Glutamatergic neuron (in vitro differentiated cells): ENCODE measurements around the gene CACYBP. TPM values are rescaled to one million over a fixed set of nuclear protein-coding genes. Genes with fewer than 3 reads are reported as not detected.

Experiments used
- DNase-seq: peaks from one replicate; pipeline ENCODE4 v3.0.0; 2022
- H3K27ac Mint-ChIP-seq: one replicate; pipeline ENCODE4 v1.8.0; 2020; ENCODE audit warnings: mild to moderate bottlenecking, mixed read lengths, inconsistent platforms; ENCODE audit not compliant: unreplicated experiment
- H3K27me3 Mint-ChIP-seq: one replicate; pipeline ENCODE4 v1.8.0; 2020; ENCODE audit warnings: mild to moderate bottlenecking, moderate library complexity, mixed read lengths, inconsistent platforms; ENCODE audit not compliant: unreplicated experiment
- H3K36me3 Mint-ChIP-seq: one replicate; pipeline ENCODE4 v1.8.0; 2020; ENCODE audit warnings: mild to moderate bottlenecking, mixed read lengths, inconsistent platforms; ENCODE audit not compliant: unreplicated experiment
- H3K4me1 Mint-ChIP-seq: one replicate; pipeline ENCODE4 v1.8.0; 2020; ENCODE audit warnings: mild to moderate bottlenecking, low read depth, mixed read lengths, inconsistent platforms; ENCODE audit not compliant: unreplicated experiment
- H3K4me3 Mint-ChIP-seq: one replicate; pipeline ENCODE4 v1.8.0; 2020; ENCODE audit warnings: mild to moderate bottlenecking, mixed read lengths, inconsistent platforms; ENCODE audit not compliant: unreplicated experiment
- H3K9me3 Mint-ChIP-seq: one replicate; pipeline ENCODE4 v1.8.0; 2020; ENCODE audit warnings: mild to moderate bottlenecking, moderate library complexity, mixed read lengths, inconsistent platforms; ENCODE audit not compliant: unreplicated experiment
- total RNA-seq: library from RNA; stranded (reverse); fragmentation: NEBNext Ultra II Directional; extraction: Animal tissue kit (Norgen Biotek cat#: 25700); gene quantifications from one replicate; pipeline ENCODE4 v1.2.1, GENCODE V29; 2021; ENCODE audit not compliant: unreplicated experiment
- TF ChIP-seq, protein P1 (sequence below): fragments of 200-600 bp; sonication (generic); IDR thresholded peaks from one replicate; pipeline ENCODE4 v1.5.0; 2021; ENCODE audit not compliant: partially characterized antibody, unreplicated experiment

CACYBP gene
- total RNA-seq, 1 donor from 2014 or later: 88.7 TPM

DNA sequence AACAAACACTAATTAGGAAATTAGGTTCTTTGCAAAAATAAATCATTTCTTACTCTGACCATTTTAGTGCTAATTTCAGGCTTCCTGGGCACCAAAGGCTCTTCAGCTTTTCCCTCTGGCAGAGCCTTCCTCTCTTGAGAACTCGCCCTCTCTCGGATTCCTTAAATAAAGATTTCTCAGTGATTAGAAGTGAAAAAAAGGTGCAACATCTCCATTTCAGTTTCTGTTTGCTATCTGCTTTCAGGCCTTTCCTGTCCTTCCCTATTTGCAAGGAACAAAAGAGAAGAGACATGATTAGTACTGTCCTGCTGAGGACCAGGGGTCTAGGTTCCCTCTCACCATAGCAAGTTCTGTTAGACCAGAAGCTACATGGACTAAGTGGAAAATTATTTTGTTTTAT, 27.8 kb upstream of the CACYBP start:
- H3K9me3 Mint-ChIP-seq: peaks cover 17% of the 10 kb centered on the region
- H3K4me1 Mint-ChIP-seq: peaks cover 28% of the 10 kb centered on the region
- H3K4me3 Mint-ChIP-seq: no peak overlapping the region
- H3K27ac Mint-ChIP-seq: peak overlapping the region; percentile 43
- no peak for DNase-seq
- peaks cover 6% of the 10 kb centered on the region for H3K36me3 Mint-ChIP-seq
- peaks cover 14% of the 10 kb centered on the region for H3K27me3 Mint-ChIP-seq
- TF ChIP-seq, protein P1, sequence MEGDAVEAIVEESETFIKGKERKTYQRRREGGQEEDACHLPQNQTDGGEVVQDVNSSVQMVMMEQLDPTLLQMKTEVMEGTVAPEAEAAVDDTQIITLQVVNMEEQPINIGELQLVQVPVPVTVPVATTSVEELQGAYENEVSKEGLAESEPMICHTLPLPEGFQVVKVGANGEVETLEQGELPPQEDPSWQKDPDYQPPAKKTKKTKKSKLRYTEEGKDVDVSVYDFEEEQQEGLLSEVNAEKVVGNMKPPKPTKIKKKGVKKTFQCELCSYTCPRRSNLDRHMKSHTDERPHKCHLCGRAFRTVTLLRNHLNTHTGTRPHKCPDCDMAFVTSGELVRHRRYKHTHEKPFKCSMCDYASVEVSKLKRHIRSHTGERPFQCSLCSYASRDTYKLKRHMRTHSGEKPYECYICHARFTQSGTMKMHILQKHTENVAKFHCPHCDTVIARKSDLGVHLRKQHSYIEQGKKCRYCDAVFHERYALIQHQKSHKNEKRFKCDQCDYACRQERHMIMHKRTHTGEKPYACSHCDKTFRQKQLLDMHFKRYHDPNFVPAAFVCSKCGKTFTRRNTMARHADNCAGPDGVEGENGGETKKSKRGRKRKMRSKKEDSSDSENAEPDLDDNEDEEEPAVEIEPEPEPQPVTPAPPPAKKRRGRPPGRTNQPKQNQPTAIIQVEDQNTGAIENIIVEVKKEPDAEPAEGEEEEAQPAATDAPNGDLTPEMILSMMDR: no peak

DNA sequence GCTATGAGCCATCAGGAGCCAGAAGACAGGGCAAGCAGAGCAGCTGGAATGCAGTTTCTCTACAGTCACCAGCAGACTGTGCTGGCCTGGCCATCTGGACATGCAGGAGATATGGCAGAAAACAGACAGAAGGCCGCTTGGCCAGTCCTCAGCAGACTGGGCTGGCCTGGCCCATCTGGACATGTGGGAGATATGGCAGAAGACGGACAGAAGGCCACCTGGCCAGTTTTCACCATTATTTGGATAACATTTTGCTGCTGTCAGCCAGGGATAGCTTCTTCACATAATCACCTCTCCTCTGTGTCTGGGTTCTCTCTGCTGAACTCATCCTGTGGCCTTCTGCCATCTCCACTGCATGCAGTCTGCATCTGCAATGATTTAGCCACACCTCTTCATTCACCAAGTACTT, 25.0 kb upstream of the CACYBP start:
- H3K36me3 Mint-ChIP-seq: peaks cover 6% of the 10 kb centered on the region
- peak overlapping the region; percentile 98 for H3K27ac Mint-ChIP-seq
- peaks cover 17% of the 10 kb centered on the region for H3K9me3 Mint-ChIP-seq
- H3K4me1 Mint-ChIP-seq: peaks cover 32% of the 10 kb centered on the region
- peaks cover 14% of the 10 kb centered on the region for H3K27me3 Mint-ChIP-seq
- TF ChIP-seq, protein P1: no peak
- DNase-seq: peak; percentile 79
- H3K4me3 Mint-ChIP-seq: peak overlapping the region; percentile 67

DNA sequence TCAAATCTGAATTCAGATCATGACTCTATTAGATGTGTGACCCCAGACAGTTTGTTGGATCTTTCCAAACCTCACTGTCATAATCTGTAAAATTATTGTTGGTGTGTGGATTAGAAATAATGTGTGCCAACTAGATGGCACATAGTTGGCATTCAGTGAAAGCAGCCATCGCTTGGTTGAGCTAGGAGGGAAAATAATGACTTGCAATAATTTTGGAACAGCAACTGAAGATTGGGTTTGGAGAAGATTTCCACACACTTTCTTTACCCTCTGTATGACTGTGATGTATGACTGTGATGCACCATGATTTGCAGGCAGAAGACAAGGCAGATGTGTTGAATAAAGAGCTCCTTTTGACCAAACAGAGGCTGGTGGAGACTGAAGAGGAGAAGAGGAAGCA, 24.0 kb upstream of the CACYBP start:
- Mint-ChIP-seq H3K27me3 (peaks cover 14% of the 10 kb centered on the region), H3K4me3 (peak overlapping the region; percentile 67), H3K27ac (peak overlapping the region; percentile 98), H3K36me3 (peaks cover 12% of the 10 kb centered on the region), H3K9me3 (peaks cover 17% of the 10 kb centered on the region), H3K4me1 (peaks cover 36% of the 10 kb centered on the region)
- DNase-seq: no peak
- TF ChIP-seq, protein P1: no peak

DNA sequence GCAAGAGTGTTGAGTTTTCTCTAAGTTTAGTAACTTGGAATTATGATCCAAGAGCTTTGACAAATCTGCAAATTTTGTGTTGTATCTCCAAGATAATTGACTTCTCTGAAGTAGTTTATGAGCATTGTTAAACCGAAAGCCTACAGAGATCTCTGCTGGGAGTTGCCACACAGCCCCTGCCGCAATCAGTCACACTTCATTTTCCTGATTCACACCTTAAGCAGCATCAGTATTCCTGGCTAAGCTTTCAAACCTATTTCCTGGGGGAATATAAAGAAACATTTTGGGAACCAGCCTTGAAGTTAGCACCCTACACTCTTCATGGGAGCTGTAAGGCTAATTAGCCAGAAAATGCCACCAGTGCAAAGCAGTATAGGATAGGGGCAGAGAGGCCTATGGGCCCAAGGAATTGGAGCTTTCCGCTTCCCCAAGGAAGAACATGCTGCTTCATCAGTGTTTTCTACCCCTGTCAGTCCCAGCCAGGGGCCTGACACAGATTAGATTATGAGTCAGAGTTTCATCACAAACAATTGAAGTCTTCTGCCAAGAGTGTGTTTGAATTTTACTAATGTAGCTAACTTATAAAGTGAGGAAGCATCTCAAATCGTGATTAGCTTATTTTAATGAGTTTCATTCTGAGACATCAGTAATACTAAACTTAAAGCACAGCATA, 23.2 kb upstream of the CACYBP start:
- Mint-ChIP-seq H3K4me3 (no peak overlapping the region), H3K9me3 (peaks cover 18% of the 10 kb centered on the region), H3K4me1 (peaks cover 38% of the 10 kb centered on the region), H3K27me3 (peaks cover 14% of the 10 kb centered on the region), H3K36me3 (peaks cover 12% of the 10 kb centered on the region), H3K27ac (peak overlapping the region; percentile 36)
- DNase-seq: no peak
- TF ChIP-seq, protein P1: no peak

DNA sequence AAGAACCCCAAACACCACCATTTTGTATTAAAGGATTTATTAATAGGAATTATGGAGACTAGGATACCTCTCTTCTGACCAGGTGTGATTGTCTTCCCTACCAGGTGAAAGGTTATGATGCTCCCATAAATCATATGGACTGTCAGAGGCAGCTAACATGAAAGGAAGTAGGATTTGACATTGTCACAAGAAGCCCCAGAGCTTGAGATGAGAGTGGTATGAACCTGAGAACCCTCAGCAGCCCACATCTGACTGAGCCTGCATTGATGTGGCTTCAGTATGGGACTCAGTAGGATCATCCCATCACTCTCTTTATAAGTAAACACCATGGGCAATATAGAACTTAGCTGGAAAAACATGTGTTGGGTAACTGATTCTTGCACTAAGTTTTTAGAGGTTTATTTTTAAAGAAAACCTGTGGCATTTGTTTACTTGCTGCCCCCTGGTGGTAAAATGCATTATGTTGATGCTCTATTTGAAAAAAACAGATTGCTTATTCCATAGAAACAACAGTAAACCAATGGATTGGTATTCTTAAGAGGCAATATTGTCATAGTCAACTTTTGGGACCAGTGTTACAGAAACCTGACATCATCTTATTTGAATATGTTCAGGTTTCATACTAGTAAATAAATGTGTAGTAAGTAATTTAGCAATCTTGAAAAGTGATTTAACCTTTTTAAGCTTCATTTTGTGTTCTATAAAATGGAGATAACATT, 16.6 kb upstream of the CACYBP start:
- Mint-ChIP-seq H3K36me3 (peaks cover 6% of the 10 kb centered on the region), H3K9me3 (peaks cover 2% of the 10 kb centered on the region), H3K4me1 (peaks cover 12% of the 10 kb centered on the region), H3K27ac (no peak overlapping the region), H3K27me3 (no peaks in the 10 kb centered on the region), H3K4me3 (no peak overlapping the region)
- no peak for DNase-seq
- TF ChIP-seq, protein P1: peak; percentile 93
